ENCODE measurements around the gene EDAR.

EDAR gene

GRCh38 chr2:108937367-108938017 lies 51.5 kb downstream of the EDAR start:
- no peak for DNase-seq

- no peak for DNase-seq
These were observed 52.2 kb downstream of the EDAR start for GRCh38 chr2:108936866-108937265.

- no peak for DNase-seq
These were observed 52.8 kb downstream of the EDAR start for GRCh38 chr2:108936076-108936864.

DNA sequence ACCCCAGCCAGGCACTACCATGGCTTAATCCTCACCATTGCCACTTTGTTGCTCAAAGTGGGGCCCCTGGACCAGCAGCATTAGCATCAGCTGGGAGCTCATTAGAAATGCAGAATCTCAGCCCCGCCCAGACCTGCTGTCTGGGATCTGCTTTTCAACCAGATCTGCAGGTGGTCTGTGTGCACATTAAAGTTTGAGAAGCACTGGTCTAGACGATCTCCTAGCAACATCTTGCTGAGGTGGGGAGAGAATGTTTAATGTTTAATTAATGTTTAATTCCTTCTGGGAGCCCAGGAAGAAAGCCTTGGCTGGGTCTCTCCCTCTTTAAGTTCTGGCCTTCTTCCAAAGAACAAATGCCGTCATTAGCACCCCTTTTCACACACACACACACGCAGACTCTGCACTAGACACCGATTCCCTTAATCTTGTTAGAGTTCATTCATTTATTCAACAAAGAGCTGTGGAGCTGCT lies 53.7 kb downstream of the EDAR start:
- DNase-seq, result peak; percentile 68

GRCh38 chr2:108934583-108935245 lies 54.3 kb downstream of the EDAR start:
- no peak for DNase-seq

- no peak for DNase-seq
These were observed 54.9 kb downstream of the EDAR start for GRCh38 chr2:108934151-108934550.

DNA sequence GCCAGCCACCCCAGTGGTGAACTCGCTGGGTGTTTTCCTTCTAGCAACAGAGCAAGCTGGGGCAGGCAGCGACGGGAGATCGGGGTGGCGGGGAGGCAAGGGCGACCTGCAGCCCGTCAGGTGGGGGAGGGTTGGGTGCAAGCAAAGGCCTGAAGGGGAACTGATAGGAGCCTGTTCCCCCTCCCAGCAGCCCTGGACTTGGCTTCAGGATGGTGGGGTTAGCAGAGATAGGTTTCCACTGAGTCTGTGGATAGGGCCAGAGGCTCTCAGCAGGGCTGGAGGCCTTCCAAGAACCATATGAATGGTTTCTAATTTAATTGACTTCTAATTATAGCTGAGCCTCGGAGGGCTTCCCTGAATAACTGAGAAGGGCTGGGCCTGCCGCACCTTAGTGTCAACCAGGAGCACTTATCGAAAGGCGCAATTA lies 55.3 kb downstream of the EDAR start:
- no peak for DNase-seq

DNA sequence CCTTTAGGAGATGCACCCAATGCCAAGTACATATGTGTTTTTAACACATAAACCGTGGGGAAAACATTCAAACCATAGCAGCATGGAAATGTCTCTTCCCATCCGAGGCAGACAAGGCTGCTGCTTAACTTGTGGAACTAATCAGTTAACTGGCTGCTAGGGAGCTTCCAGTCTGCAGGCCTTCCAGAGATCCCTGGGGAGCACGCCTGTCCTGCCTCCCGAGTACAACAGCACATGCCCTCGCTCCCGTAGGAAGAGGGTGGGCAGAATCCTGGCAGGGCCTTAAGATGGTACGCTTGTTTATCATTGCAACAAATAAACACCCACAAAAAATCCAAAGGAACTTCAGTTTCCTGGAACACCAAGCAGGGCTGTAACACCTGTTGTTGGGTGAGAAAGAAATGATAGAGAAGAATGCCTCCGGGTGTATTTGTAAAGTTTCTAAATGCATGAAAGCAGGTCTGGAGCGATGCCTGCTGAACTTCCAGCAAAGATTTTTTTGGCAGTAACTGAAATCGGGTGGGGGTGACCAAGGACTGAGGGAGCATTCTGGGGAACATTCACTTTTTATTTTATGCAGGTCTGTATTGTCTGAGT lies 56.2 kb downstream of the EDAR start:
- DNase-seq, result no peak

GRCh38 chr2:108931372-108931771 lies 57.6 kb downstream of the EDAR start:
- DNase-seq, result no peak

DNA sequence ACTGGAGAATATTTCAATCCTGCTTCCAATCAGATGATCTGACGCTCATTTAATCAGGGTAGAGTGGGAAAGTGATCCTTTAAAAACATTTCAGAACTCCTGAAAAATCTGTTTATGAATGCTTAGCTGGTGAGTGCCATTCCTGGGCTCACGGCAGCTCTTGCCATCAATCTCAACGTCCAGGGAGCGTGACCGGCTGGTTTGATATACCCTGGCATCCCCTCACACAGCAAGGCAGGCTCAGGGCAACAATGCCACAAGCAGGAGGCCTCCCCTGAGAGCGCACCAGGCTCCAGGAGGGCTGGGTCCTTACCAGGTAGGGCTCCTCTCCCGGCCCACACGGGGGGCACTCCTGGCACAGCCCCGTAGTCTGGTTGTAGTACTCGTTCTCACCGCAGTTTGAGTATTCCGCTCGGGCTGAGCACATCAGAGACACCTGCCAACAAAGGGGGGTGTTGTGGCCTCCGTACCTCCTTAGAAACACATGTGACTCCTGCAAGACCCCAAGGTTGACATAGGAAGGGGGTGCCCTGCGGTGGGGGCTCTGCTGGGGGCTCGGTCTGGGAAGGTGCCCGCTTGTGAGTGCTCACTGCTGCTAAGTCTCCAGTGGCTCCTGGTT lies 59.1 kb downstream of the EDAR start:
- no peak for DNase-seq

GRCh38 chr2:108928660-108929377 lies 60.2 kb downstream of the EDAR start:
- DNase-seq, result no peak

DNA sequence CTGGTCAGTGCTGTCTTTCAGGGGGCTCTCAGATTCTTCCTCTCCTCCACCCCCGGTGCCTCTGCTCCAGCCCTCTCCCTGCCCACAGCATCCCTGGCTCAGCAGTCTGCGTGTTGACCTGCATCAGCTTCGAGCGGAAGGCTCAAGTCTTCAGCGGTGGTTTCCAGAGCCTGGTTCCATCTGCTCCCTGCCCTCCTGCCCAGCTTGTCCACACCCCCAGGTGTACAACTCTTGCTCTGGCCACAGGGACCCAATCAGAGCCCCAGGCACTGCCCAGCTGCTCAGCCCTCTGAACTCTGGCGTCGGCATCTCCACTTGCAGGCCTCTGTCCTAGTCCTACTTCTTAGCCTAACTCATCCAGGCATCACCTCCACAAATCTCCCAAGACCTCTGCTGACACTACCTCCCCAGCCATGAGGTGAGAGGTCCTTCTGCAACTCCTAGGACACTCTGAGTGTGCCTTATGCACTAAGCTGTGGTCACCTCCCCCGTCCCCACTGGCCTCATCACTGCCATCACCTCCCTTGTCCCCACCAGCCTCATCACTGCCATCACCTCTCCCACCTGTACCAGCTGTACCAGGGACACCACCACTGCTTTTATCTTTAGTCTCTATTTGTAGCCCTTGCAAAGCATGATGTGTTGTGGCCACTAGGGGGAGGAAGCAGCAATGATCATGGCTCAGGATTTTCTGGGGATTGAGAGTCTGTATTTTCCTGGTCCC lies 60.9 kb downstream of the EDAR start:
- no peak for DNase-seq

DNA sequence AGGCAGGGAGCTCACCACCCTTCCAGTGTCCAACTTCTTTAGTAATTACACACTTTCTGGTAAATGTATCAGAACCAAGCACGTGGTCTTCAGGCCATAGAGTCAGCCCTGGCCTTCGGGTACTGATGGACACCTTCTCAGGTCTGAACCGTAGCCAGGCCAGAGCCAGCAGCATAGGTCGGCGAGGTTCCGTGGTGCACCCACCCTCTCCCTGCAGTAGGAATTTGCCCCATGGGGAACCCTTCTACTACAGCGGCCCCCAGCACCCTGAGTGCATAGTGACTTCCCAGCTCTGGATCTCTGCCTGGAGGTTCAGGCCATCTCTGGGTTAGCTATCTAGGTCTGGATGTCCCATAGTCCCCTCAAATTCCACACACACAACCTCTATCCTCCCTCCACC lies 61.6 kb downstream of the EDAR start:
- DNase-seq, result no peak

DNA sequence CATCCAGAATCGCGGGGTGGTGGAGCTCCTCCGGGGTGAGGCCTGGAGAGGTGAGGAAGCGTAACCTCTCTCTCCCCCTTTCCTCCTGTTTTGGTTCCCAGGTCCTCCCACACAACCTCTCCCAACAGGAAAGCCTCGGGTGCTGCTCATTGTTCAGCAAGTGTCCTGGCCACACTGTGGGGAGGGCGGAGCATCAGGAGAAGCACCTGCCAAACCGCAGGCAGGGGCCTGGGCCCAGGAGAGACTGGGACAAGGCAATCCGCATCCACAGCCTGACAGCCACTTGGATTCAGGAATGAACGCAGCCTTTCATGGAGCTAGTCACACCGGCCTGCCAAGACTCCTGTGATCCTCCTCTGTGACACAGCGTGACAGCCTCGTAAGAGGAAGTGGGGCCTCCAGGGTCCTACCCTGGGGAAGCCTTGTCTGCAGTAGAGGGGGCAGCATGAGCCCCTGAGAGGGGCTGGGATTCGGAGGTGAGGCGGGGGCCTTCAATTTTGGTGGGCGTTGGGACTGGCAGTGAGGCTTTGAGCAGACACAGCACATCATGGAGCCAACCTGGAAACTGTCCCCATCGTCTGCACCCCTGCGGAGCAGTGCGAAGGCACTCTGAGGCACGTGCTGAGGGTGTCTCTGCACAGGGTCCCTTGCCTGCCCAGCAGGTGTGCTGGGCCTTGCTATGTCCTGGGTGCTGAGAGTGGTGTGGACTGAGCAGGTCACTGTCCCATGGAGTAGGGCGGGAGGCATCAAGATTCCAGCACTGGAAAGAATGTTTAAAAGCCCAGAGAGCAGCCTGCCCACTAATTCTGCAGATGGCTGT lies 62.2 kb downstream of the EDAR start:
- no peak for DNase-seq

- DNase-seq, result no peak
These were observed 63.3 kb downstream of the EDAR start for GRCh38 chr2:108925735-108926134.

- no peak for DNase-seq
These were observed 63.7 kb downstream of the EDAR start for GRCh38 chr2:108925286-108925685.

- no peak for DNase-seq
These were observed 64.3 kb downstream of the EDAR start for GRCh38 chr2:108924580-108925251.

GRCh38 chr2:108923736-108924579 lies 65.1 kb downstream of the EDAR start:
- DNase-seq, result no peak
